Lung (tissue), 12 donors: Measurements from ENCODE around the gene COPA. TPM values are rescaled to one million over a fixed set of nuclear protein-coding genes. Genes with fewer than 3 reads are reported as not detected.

Source experiments
- ATAC-seq: fragments of 200-7000 bp; cut with Tn5 transposase; one replicate; pipeline ENCODE4 v1.9.1; 2020; ENCODE audit warnings: moderate number of reproducible peaks; ENCODE audit not compliant: insufficient read depth, low FRiP score
- DNase-seq, 3 donors: peaks; one replicate each; pipeline ENCODE4 v3.0.0-alpha.2; 2013 to 2017
- H3K27ac ChIP-seq, 2 donors: one replicate each; pipeline ENCODE4 v1.5.1; 2013; ENCODE audit warnings: mild to moderate bottlenecking in 2 of 2, moderate library complexity in 2 of 2, control low read depth in 1 of 2, inconsistent platforms in 1 of 2, low read depth in 1 of 2, low read length in 1 of 2
- H3K27me3 ChIP-seq, 3 donors: one replicate each; pipeline ENCODE4 v1.5.1; 2013; ENCODE audit warnings: low read length in 2 of 3; ENCODE audit not compliant: control insufficient read depth in 3 of 3, insufficient read depth in 3 of 3
- H3K36me3 ChIP-seq, 4 donors: one replicate each; pipeline ENCODE4 v1.5.1; 2013; ENCODE audit warnings: low read length in 4 of 4, mild to moderate bottlenecking in 1 of 4, moderate library complexity in 1 of 4; ENCODE audit not compliant: control insufficient read depth in 4 of 4, insufficient read depth in 4 of 4
- H3K4me1 ChIP-seq, 5 donors: one replicate each; pipeline ENCODE4 v1.5.1; 2013; ENCODE audit warnings: low read length in 5 of 5, mild to moderate bottlenecking in 2 of 5, moderate library complexity in 1 of 5; ENCODE audit not compliant: control insufficient read depth in 5 of 5, insufficient read depth in 5 of 5
- H3K4me3 ChIP-seq: one replicate; pipeline ENCODE4 v1.5.1; 2013; ENCODE audit warnings: mild to moderate bottlenecking, control low read depth, moderate library complexity
- H3K9ac ChIP-seq, 2 donors: one replicate each; pipeline ENCODE4 v1.5.1; 2013; ENCODE audit warnings: low read length in 2 of 2, control low read depth in 1 of 2; ENCODE audit not compliant: insufficient read depth in 1 of 2
- H3K9me3 ChIP-seq, 4 donors: one replicate each; pipeline ENCODE4 v1.5.1; 2013; ENCODE audit warnings: low read length in 3 of 4, mild to moderate bottlenecking in 1 of 4, moderate library complexity in 1 of 4; ENCODE audit not compliant: control insufficient read depth in 4 of 4, insufficient read depth in 3 of 4
- CTCF ChIP-seq: IDR thresholded peaks from 2 replicates; pipeline ENCODE4 v1.5.1; 2012; ENCODE audit warnings: mild to moderate bottlenecking; ENCODE audit errors: control extremely low read depth, extremely low read depth
- WGBS, 2 donors: extraction: QIAGEN DNeasy Blood & Tissue Kit; methylation state at CpG; one replicate each; pipeline ENCODE4 v1.1.7; 2013; 5-methylcytosine and 5-hydroxymethylcytosine counted together
- polyA plus RNA-seq, 2 donors: library from polyadenylated mRNA; stranded (reverse); fragments of 200-250 nt; gene quantifications; one replicate each; pipeline ENCODE4 v1.2.1, GENCODE V29; 2013
- total RNA-seq, 2 donors: library from RNA; depleted of rRNA in 1 of 2; stranded (reverse); fragments of >200 nt in 1 of 2; gene quantifications; one replicate each; pipeline ENCODE4 v1.2.1, GENCODE V29; 2014 to 2021
- donor health status: control.
- donor health status: control.
- donor health status: Bipolar disorder and iron deficiency.
- donor health status: healthy.
- donor health status: DM: yes; HTN: yes; CAD: no.

COPA gene
- total and polyA plus RNA-seq, 4 donors: 64.6 to 159 (median 125) TPM

- peaks cover 0 to 9% (median 0%) of the 10 kb centered on the region in 3 donors for H3K27me3 ChIP-seq
- H3K27ac ChIP-seq: no peak overlapping the region
- H3K9ac ChIP-seq: no peak overlapping the region
- DNase-seq (no peak), ATAC-seq (no peak)
- no peaks in the 10 kb centered on the region for H3K9me3 ChIP-seq
- H3K4me3 ChIP-seq: no peak overlapping the region
- no peak for TF ChIP-seq CTCF
- 79 to 89% methylated on average over 38 to 42 of the region's 42 CpGs for WGBS, 2 donors
- peaks cover 0 to 3% (median 0%) of the 10 kb centered on the region in 5 donors for H3K4me1 ChIP-seq
- H3K36me3 ChIP-seq: no peaks in the 10 kb centered on the region
Measured at GRCh38 chr1:160370561-160371345, 27.7 kb upstream of the COPA start.

GRCh38 chr1:160369087-160369486 is 26.0 kb upstream of the COPA start:
- ATAC-seq: no peak
- TF ChIP-seq CTCF: no peak
- WGBS, 2 donors: 73 to 93% methylated on average over 1 of the region's 1 CpG
- H3K27ac ChIP-seq: no peak overlapping the region
- H3K4me3 ChIP-seq: no peak overlapping the region
- H3K36me3 ChIP-seq: no peaks in the 10 kb centered on the region
- DNase-seq: no peak
- H3K9me3 ChIP-seq: no peaks in the 10 kb centered on the region
- H3K9ac ChIP-seq: no peak overlapping the region
- peaks cover 0 to 1% (median 0%) of the 10 kb centered on the region in 5 donors for H3K4me1 ChIP-seq
- H3K27me3 ChIP-seq: peaks cover 0 to 10% (median 0%) of the 10 kb centered on the region in 3 donors

- TF ChIP-seq CTCF: no peak
- H3K4me3 ChIP-seq: no peak overlapping the region
- 79 to 85% methylated on average over 4 of the region's 4 CpGs for WGBS, 2 donors
- H3K36me3 ChIP-seq: no peaks in the 10 kb centered on the region
- no peak overlapping the region for H3K27ac ChIP-seq
- peaks cover 0 to 10% (median 0%) of the 10 kb centered on the region in 3 donors for H3K27me3 ChIP-seq
- H3K4me1 ChIP-seq: peaks cover 0 to 1% (median 0%) of the 10 kb centered on the region in 5 donors
- DNase-seq: no peak
- ATAC-seq: no peak
- H3K9me3 ChIP-seq: no peaks in the 10 kb centered on the region
- no peak overlapping the region for H3K9ac ChIP-seq
Measured at GRCh38 chr1:160367934-160368923, 25.2 kb upstream of the COPA start.
